Parathyroid adenoma (tissue), 2 donors: ENCODE measurements around the gene IWS1.

Experiments
- H2AFZ ChIP-seq: fragments of 300-600 bp; sonication (generic); one replicate; pipeline ENCODE4 v1.7.0; 2017; ENCODE audit warnings: antibody characterized with exemption, mild to moderate bottlenecking
- H3K27ac ChIP-seq: fragments of 300-600 bp; sonication (generic); one replicate; pipeline ENCODE4 v1.7.0; 2017
- H3K27me3 ChIP-seq: fragments of 300-600 bp; sonication (generic); one replicate; pipeline ENCODE4 v1.7.0; 2017; ENCODE audit warnings: low read length; ENCODE audit not compliant: control insufficient read depth, insufficient read depth
- H3K36me3 ChIP-seq: fragments of 300-600 bp; sonication (generic); one replicate; pipeline ENCODE4 v1.7.0; 2017; ENCODE audit warnings: low read length; ENCODE audit not compliant: control insufficient read depth, insufficient read depth
- H3K4me1 ChIP-seq: fragments of 300-600 bp; sonication (generic); one replicate; pipeline ENCODE4 v1.7.0; 2017; ENCODE audit warnings: control low read depth
- H3K4me2 ChIP-seq: fragments of 300-600 bp; sonication (generic); one replicate; pipeline ENCODE4 v1.7.0; 2017; ENCODE audit warnings: low read length
- H3K4me3 ChIP-seq: fragments of 300-600 bp; sonication (generic); one replicate; pipeline ENCODE4 v1.7.0; 2017; ENCODE audit warnings: low read depth, low read length
- H3K79me2 ChIP-seq: fragments of 300-600 bp; sonication (generic); one replicate; pipeline ENCODE4 v1.7.0; 2017; ENCODE audit warnings: control low read depth
- H3K9ac ChIP-seq: fragments of 300-600 bp; sonication (generic); one replicate; pipeline ENCODE4 v1.7.0; 2017; ENCODE audit warnings: mild to moderate bottlenecking
- H3K9me3 ChIP-seq: fragments of 300-600 bp; sonication (generic); one replicate; pipeline ENCODE4 v1.7.0; 2017; ENCODE audit warnings: low read length; ENCODE audit not compliant: control insufficient read depth
- TF ChIP-seq, protein P1 (sequence below): fragments of 300-600 bp; sonication (generic); IDR thresholded peaks from one replicate; pipeline ENCODE4 v1.7.0; 2017; ENCODE audit warnings: antibody characterized with exemption, mild to moderate bottlenecking
- donor health status: primary hyperparathyroidism.

IWS1 gene

DNA sequence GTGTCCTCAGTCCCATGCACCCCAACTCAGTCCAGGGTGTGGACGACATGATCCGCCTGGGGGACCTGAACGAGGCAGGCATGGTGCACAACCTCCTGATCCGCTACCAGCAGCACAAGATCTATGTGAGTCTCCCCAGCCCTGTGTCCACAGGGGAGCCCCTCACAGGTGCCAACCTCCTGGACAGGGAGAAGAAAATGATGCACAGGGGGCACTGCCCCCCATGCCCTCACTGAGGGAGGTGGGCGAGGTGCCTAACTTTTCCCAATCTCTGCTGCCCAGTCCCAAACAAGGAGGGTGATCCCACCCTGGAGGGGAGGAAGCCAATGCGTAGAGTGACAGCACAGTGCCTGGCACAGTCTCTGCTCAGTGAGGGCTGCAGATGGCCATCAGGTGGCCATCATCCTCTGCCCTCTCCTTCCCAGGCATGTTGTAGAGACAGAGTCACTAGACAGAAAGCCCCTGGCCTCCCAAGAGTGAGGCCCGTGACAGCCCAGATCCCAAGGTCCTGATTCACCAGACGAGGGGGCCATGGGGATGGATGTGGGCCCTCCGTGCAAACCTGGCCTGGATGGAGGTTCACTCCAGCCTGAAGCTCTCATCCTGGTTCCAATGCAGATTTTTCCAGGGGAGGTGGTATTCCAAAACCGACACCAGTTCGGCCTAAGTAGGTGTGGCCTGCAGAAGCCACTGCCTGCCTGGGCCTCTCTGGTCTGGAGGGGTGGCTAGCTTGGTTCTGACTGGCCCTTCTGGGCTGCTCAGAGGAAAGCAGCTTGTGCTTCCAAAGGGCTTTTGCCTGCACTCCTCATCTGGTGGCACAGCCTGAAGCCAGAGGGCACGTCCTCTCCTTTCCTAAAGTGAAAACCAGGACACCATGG, 39.2 kb upstream of the IWS1 start:
- Histone ChIP-seq H3K4me2 (no peak overlapping the region), H3K9me3 (no peaks in the 10 kb centered on the region), H3K4me1 (no peaks in the 10 kb centered on the region), H3K9ac (no peak overlapping the region), H3K79me2 (no peaks in the 10 kb centered on the region), H3K27me3 (no peaks in the 10 kb centered on the region), H3K36me3 (no peaks in the 10 kb centered on the region), H2AFZ (no peak overlapping the region), H3K4me3 (no peak overlapping the region), H3K27ac (no peak overlapping the region)
- TF ChIP-seq, protein P1, sequence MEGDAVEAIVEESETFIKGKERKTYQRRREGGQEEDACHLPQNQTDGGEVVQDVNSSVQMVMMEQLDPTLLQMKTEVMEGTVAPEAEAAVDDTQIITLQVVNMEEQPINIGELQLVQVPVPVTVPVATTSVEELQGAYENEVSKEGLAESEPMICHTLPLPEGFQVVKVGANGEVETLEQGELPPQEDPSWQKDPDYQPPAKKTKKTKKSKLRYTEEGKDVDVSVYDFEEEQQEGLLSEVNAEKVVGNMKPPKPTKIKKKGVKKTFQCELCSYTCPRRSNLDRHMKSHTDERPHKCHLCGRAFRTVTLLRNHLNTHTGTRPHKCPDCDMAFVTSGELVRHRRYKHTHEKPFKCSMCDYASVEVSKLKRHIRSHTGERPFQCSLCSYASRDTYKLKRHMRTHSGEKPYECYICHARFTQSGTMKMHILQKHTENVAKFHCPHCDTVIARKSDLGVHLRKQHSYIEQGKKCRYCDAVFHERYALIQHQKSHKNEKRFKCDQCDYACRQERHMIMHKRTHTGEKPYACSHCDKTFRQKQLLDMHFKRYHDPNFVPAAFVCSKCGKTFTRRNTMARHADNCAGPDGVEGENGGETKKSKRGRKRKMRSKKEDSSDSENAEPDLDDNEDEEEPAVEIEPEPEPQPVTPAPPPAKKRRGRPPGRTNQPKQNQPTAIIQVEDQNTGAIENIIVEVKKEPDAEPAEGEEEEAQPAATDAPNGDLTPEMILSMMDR: no peak

DNA sequence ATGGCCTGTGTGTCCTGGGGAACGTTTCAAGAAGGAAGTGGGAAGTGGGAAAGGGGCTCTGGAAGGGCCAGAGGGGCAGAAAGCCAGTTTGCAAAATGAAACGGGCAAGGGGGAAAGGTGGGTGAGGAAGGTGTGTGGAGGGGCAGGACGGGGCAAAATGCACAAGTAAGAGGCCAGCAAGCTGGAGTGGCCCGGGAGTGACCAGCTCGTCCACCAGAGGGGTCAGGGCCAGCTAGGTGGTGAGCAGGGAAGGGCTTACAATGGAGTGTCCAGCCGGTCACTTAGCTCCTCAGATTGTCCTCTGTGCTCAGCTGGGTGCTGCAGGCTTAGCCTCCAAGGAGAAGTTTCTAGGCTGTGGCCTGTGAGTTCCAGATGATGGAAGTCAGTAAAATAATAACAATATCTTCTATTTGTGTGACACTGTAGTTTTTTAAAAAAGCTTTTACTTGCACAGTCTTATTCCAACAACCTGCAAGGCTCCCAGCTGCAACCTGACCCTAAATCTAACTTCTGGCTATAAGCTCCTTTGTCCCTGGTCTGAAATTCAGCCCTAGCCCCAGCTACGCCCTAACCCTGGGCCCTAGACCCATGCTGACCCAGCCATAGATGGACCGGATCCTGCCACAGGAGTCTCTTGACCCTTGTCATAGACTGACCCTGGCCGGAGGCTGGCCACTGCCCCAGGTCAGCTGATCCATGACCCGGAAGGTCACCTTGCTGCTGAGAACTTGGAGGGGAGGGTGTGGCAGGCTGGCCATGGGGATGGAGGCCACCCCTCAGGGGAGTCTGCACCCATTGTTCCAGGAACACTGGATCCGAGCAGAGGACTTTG, 38.4 kb upstream of the IWS1 start:
- no peak overlapping the region for H3K4me3 ChIP-seq
- H3K9me3 ChIP-seq: no peaks in the 10 kb centered on the region
- no peaks in the 10 kb centered on the region for H3K27me3 ChIP-seq
- no peak overlapping the region for H3K4me2 ChIP-seq
- no peak overlapping the region for H3K27ac ChIP-seq
- no peak overlapping the region for H3K9ac ChIP-seq
- H2AFZ ChIP-seq: no peak overlapping the region
- no peaks in the 10 kb centered on the region for H3K36me3 ChIP-seq
- no peaks in the 10 kb centered on the region for H3K79me2 ChIP-seq
- TF ChIP-seq, protein P1: no peak
- H3K4me1 ChIP-seq: no peaks in the 10 kb centered on the region

DNA sequence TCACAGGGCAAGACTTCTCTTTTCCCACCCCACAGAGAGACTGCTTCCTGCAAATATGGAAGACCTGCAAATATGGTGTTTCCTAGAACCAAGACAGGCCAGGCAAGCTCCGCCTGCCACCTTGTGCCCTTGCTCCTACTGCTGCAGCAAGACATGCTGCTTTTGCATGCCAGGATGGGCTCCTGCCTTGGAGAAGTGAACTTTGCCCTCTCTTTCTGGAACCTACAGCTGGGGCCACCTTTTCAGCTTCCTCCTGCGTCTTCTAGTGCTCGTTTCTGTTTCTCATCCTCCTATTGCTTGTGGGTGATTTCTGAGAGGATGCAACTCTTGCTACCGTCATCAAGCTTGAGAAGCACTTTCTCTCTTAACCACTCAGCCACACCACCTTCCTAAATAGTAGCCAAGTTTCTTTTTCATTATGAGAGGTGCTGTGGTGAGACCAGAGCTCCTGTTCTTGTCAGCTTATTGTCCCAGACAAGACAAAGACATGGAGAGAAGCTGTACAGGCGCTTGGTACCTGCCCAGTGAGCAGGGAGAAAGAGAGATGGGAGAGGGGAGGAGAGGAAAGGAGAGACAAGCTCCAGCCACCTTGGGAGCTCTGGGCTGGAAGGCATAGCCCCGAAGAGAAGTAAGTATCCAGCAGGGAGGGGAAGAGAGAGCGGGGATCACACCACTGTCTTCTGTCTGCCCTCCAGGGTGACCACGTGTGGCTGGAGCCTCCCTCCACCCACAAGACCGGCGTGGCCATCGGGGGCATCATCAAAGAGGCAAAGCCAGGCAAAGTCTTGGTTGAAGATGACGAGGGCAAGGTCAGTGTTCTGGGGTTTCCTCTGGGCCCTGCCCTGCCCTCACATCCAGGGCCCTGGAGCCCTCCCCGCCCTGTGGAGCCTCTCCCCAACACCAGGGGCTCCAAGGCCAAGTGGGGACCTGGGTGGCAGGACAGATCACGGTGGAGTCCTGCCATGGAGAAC, 37.5 kb upstream of the IWS1 start:
- TF ChIP-seq, protein P1: no peak
- H3K36me3 ChIP-seq: no peaks in the 10 kb centered on the region
- no peaks in the 10 kb centered on the region for H3K4me1 ChIP-seq
- no peak overlapping the region for H2AFZ ChIP-seq
- no peak overlapping the region for H3K27ac ChIP-seq
- no peaks in the 10 kb centered on the region for H3K27me3 ChIP-seq
- no peak overlapping the region for H3K4me3 ChIP-seq
- H3K9ac ChIP-seq: no peak overlapping the region
- H3K4me2 ChIP-seq: no peak overlapping the region
- no peaks in the 10 kb centered on the region for H3K9me3 ChIP-seq
- no peaks in the 10 kb centered on the region for H3K79me2 ChIP-seq

DNA sequence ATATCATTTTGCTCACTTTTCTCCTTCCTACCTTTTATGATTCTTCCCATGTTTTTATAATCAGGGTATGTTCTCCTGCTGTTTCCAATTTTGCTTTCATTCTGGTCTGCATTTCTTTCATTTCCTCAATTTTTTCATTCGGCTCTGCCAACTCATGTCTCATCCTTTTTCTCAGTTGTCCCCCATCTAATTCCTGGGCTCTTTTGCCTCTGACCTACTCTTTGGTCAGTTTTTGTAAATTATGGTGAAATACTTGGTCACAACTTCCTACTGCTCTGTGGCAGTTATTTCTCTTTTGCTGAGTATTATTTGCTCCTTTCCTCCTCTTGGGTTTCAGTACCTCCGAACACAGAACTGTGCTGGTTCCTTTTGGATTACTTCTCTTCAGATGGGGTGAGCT, 36.6 kb upstream of the IWS1 start:
- no peak overlapping the region for H3K9ac ChIP-seq
- TF ChIP-seq, protein P1: no peak
- no peaks in the 10 kb centered on the region for H3K27me3 ChIP-seq
- H3K4me3 ChIP-seq: no peak overlapping the region
- no peak overlapping the region for H3K4me2 ChIP-seq
- H3K4me1 ChIP-seq: no peaks in the 10 kb centered on the region
- H3K9me3 ChIP-seq: no peaks in the 10 kb centered on the region
- H3K79me2 ChIP-seq: no peaks in the 10 kb centered on the region
- no peaks in the 10 kb centered on the region for H3K36me3 ChIP-seq
- H3K27ac ChIP-seq: no peak overlapping the region
- no peak overlapping the region for H2AFZ ChIP-seq
